ENCODE results near the gene PLCB2. TPM values are rescaled to one million over a fixed set of nuclear protein-coding genes. Genes with fewer than 3 reads are reported as not detected.

The PLCB2 gene
- total RNA-seq, 1 donor from 2014 or later = 0.81 TPM

DNA sequence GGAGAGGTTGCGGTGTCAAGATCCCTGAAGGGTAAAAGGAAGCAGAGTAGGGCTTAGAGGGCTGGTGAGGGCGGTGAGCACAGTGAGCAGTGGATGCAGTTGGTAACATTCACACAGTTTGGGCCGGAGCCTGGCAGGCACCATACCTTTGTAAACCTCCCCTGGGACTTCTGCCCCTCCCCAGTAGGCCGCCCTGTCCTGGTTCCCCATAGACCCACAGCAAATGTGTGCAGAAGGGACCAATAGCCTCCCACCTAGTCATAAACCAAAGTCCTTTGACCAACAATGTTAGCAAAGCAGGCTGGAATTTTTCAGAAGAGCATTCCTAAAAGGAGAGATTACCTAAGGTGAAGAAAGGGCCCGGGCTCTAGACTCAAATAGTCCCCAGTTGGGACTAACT is 41.4 kb upstream of the PLCB2 start:
- no peak for TF ChIP-seq CTCF (conservative IDR thresholded peaks at IDR 0.05; ENCODE audit: low read depth, low read length)
- H3K4me3 ChIP-seq (ENCODE audit: low read depth, low read length) = no peak overlapping the region
- no peak for DNase-seq (ENCODE audit: low read depth)

- no peak overlapping the region for H3K4me3 ChIP-seq (ENCODE audit: low read depth, low read length)
- TF ChIP-seq CTCF (conservative IDR thresholded peaks at IDR 0.05; ENCODE audit: low read depth, low read length) = no peak
- DNase-seq (ENCODE audit: low read depth) = no peak
These were observed 40.7 kb upstream of the PLCB2 start for GRCh38 chr15:40348474-40348870.

GRCh38 chr15:40347559-40348473 is 40.1 kb upstream of the PLCB2 start:
- no peak overlapping the region for H3K4me3 ChIP-seq (ENCODE audit: low read depth, low read length)
- no peak for TF ChIP-seq CTCF (conservative IDR thresholded peaks at IDR 0.05; ENCODE audit: low read depth, low read length)
- no peak for DNase-seq (ENCODE audit: low read depth)

GRCh38 chr15:40346579-40347558 is 39.1 kb upstream of the PLCB2 start:
- TF ChIP-seq CTCF (conservative IDR thresholded peaks at IDR 0.05; ENCODE audit: low read depth, low read length) = no peak
- H3K4me3 ChIP-seq (ENCODE audit: low read depth, low read length) = no peak overlapping the region
- DNase-seq (ENCODE audit: low read depth) = no peak

DNA sequence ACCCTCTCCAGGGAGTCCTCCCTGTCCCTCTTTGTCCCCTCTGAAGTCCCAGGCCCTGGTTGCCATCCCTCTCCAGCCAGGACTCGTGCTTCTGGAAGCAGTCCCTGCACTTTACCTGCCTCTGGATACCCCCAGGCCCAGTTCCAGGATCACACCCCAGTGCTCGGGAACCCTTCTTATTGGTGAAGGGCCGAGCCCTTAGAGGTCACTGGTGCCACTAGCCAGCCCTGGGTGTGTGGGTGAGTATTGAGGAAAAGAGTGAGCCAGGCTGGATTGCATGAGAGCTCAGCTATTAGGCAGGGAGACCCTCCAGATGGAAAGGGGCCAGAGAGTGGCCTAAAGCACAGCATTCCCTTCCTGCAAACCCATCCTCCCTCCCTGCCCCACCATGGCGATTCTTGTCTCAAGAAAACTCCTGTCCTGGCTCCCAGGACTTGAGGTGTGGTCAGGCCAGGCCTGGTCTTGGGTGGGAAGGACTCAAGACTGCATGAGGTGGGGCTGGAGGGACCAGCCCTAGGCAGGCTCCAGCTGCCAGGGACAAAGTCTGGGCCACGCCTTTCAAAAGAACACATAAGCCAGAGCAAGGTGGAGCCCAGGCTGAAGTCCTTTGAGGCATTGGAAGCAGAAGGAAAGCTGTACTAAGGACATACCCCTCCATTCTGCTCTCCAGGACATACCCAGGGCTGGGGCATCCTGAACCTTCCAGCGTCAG is 38.3 kb upstream of the PLCB2 start:
- TF ChIP-seq CTCF (conservative IDR thresholded peaks at IDR 0.05; ENCODE audit: low read depth, low read length) = no peak
- DNase-seq (ENCODE audit: low read depth) = no peak

DNA sequence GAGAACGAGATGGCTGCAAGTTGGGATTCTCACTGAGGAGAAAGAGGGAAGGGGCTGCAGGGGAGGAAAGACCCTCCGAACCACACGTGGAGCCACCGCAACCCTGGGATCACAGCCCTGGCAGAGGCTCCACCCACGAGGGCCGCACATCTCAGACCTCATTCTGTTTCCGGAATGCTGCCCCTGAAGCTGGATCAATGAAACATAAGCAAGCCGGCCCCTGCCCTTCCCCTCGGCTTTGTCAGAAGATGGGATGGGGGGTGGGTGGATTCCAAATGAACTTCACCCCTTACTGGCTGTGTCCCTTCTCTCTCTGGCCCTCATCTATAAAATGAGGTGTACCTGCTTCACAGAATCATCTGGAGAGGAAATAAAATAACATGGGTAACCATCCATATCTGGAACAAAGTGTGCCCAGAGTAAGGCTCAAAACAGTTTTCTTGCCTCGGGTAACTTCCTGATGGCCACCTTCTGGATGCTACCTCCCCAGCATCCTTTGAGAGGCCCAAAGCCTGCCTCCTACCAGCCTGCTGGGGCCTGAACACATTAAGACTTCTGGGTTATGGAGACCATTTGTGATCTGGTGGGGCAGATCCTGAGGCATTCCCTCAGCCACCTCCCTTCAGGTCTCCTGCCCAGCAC is 37.6 kb upstream of the PLCB2 start:
- DNase-seq (ENCODE audit: low read depth) = no peak
- no peak overlapping the region for H3K4me3 ChIP-seq (ENCODE audit: low read depth, low read length)
- TF ChIP-seq CTCF (conservative IDR thresholded peaks at IDR 0.05; ENCODE audit: low read depth, low read length) = no peak

More for the DNA sequence above, 38.3 kb upstream of the PLCB2 start:
- H3K4me3 ChIP-seq (ENCODE audit: low read depth, low read length) = no peak overlapping the region
